Activated CD4-positive, alpha-beta T cell treated with anti-CD3 and anti-CD28 coated beads, Interleukin-2, amount 50 U/mL, for 16 hours (primary cell): Measurements from ENCODE around the gene BRSK2.

Experiments
- DNase-seq: peaks from one replicate; pipeline ENCODE4 v3.0.0-alpha.2; 2020

Gene BRSK2

DNA sequence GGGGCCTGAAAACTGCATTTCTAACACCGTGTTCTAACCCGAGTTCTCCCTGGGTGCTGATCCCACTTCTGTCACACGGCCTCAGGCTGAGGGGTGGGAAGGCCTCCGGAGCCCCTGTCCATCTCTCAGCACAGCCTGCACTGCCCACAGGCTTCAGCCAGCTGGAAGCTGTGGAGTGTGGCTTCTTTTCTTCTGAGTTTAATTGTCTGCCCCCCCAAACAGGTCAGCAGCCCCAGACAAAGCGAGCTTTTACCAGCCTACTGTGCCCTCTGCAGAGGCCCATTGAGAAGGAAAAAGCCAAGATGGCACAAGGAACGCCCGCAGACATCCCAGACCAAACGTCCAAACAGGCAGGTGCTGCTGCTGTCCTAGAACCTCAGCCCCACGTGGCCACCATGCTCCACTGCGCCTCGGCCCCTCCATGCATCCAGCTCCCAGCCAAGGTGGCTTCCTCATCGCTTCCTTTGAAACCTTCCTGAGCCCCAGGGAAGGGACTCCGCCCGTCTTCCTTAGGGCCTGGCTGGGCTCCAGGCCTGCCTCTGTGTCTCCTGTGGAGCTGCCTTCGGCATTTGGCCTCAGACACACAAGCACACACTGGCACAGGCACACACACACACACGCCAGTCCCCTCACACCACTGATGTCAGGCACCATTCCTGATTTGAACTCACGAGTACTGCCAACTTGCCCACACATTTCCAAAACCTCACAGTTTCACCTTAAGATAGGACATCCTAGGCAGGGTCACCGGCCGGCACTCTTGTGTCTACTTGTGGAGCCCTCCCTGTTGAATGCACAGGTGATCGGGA is 95.2 kb downstream of the BRSK2 start:
- DNase-seq = no peak

DNA sequence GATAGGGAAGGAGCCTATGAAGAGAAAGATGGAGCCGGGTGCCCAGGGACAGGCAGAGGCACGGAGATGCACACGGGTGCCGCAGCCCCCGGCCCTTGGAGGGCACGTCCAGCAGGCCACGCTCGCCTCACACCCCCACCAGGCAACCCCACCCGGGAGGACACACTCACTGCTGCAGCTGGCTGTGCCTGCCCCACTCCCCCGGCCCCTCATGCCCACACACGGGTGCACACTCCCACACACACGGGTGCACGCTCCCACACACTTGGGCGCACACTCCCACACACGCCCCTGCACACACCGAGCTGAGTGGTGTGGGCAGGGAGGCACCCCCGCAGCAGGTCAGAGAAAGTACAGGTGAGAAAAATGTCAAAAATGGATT is 95.8 kb downstream of the BRSK2 start:
- DNase-seq = no peak

- DNase-seq = no peak
Observed at GRCh38 chr11:1486054-1486825, 96.5 kb downstream of the BRSK2 start, which contains the start of gene MOB2. TSS of gene MOB2 (minus strand) at chr11:1486779. CDS start at chr11:1486556, 223 bp downstream.

GRCh38 chr11:1487091-1487850 is 97.5 kb downstream of the BRSK2 start:
- no peak for DNase-seq

DNA sequence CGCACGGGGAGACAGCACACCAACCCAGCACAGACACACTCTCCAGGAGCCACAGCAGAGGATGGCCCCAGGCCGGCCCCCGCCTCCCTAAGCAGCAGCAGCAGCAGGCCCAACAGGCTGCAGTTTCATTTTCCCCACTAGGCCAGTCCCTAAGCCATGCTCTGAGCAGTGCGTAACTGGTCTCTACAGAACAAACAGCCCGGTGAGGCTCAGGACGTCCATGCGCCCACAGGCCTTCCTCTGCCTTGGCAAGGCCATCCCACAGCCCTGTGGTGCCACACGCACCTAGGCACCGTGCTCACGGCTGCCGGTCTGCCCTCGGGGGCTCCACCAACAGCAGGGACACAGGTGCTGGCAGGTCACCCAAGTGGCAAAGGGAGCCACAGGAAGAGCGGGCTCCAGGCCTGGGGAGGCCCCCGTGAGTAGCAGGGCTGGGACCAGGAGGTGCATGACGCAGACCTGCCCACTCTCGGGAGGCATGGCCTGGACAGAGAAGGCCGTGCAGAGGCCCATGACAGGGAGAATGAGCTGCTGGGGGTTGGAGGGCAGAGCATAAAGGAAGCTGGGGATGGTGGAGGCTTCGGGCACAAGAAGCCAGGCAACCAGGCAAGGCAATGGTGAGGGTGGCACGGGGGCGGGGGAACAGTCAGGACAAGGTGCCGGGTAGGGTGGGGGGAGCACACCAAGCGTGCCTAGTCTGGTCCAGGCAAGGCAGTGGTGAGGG is 98.3 kb downstream of the BRSK2 start:
- DNase-seq = no peak

DNA sequence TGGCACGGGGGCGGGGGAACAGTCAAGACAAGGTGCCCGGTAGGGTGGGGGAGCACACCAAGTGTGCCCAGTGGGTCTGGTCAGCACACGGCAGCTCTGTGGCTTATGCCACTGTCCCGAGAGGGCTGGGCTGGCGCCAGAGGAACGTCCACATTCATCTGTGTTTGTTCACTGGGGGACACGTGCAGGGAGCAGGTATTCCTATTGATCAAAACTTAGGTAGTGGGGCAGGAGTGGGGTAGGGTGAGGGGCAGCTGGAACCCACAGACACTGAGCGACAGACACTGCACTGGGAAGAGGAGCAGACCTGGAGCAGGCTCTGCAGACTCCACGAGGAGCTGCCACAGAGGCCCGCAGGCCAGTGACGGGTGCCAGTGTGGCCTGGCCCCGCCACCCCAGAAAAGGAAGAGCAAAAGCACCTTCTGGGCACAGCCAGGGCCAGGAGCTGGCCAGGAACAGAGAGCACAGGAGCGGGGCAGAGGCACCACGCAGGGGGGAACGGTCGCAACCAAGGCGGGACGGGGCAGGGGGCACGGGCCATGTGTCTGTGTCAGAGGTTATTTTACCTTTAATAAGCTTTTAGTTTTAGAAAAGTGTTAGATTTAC is 98.9 kb downstream of the BRSK2 start:
- no peak for DNase-seq

GRCh38 chr11:1490651-1491050 is 100.9 kb downstream of the BRSK2 start:
- no peak for DNase-seq

GRCh38 chr11:1491379-1491778 is 101.6 kb downstream of the BRSK2 start:
- DNase-seq = no peak

DNA sequence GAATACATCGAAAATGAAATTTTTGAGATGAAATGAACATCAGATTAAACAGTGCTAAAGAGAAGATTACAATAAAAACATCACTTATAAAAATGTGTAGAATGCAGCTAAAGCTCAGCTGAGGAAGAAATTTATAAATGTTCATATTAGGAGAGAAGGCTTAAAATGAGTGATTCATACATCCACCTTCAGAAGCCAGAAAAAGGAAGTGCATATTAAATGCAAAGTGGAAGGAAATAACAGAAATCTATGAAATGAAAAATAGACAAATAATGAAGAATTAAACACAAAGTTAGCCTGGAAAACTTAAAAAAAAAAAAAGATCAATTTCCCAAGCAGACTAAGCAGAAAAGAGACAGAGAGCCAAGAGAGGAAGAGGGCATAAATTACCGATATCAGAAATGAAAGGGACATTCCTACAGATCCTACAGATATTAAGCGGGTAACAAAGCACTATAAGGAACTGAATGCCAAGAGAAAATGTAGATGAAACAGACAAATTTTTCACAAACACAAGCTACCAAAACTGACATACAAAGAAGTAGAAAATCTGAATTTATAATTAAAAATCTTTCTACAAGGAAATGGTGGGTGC is 104.0 kb downstream of the BRSK2 start:
- no peak for DNase-seq

GRCh38 chr11:1494650-1495049 is 104.9 kb downstream of the BRSK2 start:
- DNase-seq = no peak

DNA sequence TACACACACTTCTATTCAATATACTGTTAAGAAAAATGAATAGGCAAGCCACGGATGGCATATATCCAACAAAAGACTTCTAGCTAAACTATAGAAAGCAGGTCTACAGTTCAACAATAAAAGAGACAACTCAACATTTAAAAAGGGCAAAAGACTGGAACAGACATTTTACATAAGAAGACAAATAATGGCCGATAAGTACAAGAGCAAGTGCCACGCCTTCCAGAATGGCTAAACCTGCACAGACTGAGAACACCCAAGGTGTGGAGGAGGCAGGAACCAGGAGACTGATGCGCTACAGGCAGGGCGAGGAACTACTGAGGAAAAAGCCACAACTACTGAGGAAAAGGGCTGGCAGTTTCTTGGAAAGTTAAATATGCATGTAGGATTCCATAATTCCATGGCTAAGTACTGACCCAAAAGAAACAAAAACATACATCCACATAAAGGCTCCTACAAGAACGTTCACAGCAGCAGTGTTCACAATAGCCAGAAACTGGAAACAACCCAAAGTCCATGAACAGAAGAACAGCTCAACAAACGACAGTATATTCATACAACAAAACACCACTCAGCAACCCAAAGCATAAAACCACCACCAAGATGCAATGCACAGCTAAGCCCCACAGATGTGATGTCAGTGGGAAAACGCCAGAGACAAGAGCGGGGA is 106.5 kb downstream of the BRSK2 start:
- no peak for DNase-seq

DNA sequence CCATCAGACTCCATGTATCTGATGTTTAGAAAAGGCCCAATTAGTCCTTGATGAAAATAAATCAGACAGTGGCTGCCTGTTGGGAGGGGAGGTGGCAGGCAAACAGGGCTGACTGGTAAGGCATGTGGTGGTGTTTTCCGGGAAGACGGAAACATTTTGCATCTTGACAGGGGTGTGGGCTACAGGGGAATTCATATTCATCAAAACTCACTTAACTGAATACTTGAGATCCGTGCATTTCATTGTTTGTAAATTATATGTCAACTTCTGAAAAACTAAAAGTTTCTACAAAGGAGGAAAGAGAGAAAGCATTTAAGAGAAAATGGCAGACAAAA is 107.0 kb downstream of the BRSK2 start:
- no peak for DNase-seq

DNA sequence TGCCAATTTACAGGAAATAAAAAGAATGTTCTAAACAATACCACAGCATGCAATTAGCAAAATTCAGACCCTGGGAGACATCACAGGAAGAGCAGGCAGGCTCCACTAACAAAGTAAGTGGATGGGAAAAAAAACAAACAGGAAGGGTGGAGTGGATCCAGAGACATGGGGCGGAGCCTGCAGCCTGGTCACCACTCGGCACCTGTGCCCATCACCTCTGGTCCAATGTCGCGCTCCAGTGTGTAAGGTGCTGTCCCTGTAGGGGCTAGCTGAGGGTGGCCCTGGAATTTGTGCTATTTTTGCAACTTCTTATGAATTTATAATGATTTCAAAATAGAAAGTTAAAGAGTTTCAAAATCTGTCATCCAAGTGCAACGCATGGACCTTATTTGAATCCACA is 107.9 kb downstream of the BRSK2 start:
- DNase-seq = no peak

- no peak for DNase-seq
Observed at GRCh38 chr11:1498262-1498661, 108.5 kb downstream of the BRSK2 start.

GRCh38 chr11:1499261-1499890 is 109.6 kb downstream of the BRSK2 start:
- DNase-seq = no peak

DNA sequence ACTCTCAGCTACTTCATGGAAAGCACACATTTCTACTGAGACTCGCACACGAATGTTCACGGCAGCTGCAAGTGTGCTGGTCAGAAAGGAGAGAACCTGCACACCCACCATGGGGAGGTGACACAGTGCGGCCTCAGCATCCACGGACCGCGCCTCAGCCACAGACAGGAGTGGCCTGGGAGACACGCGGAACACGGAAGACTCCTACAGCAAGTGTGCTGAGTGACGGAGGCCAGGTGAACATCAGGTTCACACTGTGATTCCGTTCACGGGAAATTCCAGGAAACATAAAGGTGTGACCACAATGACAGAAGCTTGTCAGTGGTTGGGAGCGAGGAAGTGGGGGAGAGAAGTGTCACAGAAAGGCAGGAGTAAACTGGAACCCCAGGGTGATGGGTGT is 110.2 kb downstream of the BRSK2 start:
- no peak for DNase-seq

GRCh38 chr11:1500466-1501420 is 111.0 kb downstream of the BRSK2 start:
- no peak for DNase-seq

DNA sequence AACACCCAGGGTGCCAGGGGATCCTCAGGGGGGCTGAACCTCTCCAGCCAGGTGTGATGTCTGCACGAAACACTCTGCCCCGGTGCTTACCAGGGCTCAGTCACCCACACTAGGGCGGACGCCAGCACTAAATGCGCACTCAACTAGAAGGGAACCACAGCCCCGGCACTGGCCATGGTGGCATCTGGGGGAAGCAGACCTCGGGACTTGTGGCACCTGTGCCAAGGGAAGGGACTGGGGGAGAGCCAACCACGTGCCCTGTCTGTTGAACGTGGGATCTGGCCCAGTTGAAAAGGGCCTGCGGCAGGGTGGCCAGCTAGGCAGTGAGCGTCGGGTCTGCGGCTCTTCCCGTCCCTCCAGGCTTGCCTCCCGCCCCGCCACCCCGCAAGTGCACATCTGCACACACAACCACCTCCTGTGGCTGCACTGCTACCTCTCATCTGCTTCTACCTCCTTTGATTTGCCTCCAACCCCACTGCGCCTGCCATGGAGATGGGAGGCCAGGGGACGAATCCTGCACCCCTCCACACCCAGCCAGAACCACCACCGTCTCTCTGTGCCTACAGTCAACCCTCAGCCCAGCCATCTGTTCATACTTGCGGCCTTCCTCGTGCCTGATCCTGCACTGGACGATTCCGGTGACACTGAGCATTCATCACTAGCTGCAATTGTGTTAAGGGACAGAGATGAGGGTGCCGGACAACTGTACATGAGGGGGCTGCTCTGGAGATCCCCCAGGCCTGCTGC is 111.9 kb downstream of the BRSK2 start:
- no peak for DNase-seq
